Fibroblast of pulmonary artery (primary cell): ENCODE data around the gene TLE2.
"Not testable (repeated sequence)": the region's sequence is repeated elsewhere in the genome, so short reads cannot be mapped to it uniquely, and the experiment has no call there.

Experiments
- DNase-seq: peaks from one replicate; pipeline ENCODE4 v3.0.0-alpha.2; 2010; ENCODE audit warnings: low read depth
- H3K4me3 ChIP-seq: replicated peaks from 2 replicates; pipeline ENCODE4 v1.5.1; 2011; ENCODE audit warnings: low read depth, mild to moderate bottlenecking, control low read depth, low read length, moderate library complexity
- TF ChIP-seq, protein P1 (sequence below): IDR thresholded peaks from 2 replicates; pipeline ENCODE4 v1.5.1; 2011; ENCODE audit warnings: mild to moderate bottlenecking, control low read depth, low read length, inconsistent platforms; ENCODE audit errors: missing control alignments

TLE2 gene

DNA sequence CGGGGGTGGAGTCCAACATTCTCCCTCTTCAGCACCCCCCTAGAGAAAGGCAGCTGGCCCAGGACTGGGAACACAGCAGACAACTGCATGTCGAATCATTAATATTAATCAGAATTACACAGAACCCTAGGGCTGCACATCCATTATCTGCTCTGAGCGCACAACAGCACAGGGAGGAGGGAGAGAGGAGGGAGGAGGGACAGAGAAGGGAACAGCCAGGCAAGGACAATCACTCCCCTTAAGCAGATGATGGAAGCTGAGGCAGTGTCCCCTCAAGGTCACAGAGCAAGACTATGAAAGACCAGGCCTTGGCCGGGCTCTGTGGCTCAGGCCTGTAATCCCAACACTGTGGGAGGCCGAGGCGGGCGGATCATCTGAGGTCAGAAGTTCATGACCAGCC, 26.0 kb downstream of the TLE2 start:
- no peak overlapping the region for H3K4me3 ChIP-seq
- TF ChIP-seq, protein P1, sequence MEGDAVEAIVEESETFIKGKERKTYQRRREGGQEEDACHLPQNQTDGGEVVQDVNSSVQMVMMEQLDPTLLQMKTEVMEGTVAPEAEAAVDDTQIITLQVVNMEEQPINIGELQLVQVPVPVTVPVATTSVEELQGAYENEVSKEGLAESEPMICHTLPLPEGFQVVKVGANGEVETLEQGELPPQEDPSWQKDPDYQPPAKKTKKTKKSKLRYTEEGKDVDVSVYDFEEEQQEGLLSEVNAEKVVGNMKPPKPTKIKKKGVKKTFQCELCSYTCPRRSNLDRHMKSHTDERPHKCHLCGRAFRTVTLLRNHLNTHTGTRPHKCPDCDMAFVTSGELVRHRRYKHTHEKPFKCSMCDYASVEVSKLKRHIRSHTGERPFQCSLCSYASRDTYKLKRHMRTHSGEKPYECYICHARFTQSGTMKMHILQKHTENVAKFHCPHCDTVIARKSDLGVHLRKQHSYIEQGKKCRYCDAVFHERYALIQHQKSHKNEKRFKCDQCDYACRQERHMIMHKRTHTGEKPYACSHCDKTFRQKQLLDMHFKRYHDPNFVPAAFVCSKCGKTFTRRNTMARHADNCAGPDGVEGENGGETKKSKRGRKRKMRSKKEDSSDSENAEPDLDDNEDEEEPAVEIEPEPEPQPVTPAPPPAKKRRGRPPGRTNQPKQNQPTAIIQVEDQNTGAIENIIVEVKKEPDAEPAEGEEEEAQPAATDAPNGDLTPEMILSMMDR, result no peak
- DNase-seq, result no peak

DNA sequence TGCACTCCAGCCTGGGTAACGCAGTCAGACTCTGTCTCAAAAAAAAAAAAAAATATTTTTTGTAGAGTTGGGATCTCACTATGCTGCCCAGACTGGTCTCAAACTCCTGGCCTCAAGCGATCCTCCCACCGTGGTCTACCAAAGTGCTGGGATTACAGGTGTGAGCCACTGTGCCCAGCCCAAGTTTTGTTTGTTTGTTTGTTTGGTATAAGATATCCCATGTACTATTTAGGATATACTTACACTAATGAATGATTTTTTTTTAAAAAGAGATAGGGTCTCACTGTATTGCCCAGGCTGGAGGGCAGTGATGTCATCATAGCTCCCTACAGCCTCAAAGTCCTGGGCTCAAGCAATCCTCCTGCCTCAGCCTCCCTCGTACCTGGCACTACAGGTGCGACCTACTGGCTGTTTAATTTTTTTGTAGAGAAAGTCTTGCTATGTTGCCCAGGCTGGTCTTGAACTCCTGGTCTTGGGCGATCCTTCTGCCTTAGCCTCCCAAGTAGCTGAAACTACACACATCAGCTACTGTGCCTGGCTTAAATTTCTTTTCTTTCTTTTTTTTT, 27.8 kb downstream of the TLE2 start:
- H3K4me3 ChIP-seq, result no peak overlapping the region
- no peak for DNase-seq
- TF ChIP-seq, protein P1, result no peak

DNA sequence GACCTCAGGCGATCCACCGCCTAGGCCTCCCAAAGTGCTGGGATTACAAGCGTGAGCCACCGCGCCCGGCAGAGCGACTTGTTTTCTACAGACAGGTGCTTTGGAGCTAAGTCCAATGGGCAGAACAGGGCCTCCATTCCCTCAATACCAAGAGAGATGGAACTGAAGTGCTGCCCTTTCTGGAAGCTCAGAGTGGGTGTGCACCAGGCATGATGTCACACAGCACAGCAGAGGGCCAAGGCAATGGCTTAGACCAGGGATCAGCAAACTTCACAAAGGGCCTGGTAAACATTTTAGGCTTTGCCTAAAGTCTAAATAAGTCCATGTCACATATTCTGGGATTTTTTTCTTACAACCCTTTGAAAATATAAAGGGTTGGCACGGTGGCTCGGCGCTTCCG, 30.4 kb downstream of the TLE2 start:
- DNase-seq, result no peak
- no peak overlapping the region for H3K4me3 ChIP-seq
- TF ChIP-seq, protein P1, result no peak

DNA sequence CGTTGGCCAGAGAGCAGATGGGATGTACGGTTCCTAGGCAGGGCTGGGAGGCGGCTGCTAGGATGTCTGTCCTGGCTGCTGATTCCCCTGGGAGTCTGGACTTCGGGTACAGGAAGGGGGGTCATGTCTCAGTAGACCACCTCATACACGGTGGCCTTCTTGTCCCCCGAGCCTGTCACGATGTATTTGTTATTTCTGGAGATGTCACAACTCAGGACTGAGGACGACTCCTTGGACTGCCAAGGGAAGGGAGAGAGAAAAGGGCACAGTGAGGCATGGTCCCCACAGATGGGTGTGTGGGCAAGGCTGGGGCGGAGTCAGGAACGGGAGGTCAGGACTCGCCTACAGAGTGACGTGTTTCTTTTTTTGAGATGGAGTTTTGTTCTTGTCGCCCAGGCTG, 31.4 kb downstream of the TLE2 start:
- no peak for DNase-seq
- TF ChIP-seq, protein P1, result no peak
- no peak overlapping the region for H3K4me3 ChIP-seq

DNA sequence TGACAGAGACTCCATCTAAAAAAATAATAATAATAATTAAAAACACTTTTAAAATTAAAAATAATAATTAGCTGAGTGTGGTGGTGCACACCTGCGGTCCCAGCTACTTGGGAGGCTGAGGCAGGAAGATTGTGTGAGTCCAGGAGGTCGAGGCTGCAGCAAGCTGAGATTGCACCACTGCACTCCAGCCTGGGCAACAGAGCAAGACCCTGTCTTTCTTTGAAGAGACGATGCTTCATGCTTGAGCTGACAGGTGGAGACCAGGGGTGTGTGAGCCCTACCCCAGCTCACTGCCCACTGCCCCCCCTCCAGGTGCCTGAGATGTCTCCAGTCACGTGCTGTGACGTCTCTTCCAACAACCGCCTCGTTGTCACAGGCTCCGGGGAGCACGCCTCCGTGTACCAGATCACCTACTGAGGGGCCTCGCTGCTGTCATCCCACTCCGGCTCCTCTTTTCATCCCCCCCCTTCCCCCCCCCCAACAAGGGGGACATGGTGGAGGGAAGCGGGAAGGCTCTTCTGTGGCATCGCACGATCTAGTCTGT, 34.4 kb downstream of the TLE2 start:
- no peak for DNase-seq
- TF ChIP-seq, protein P1, result no peak
- H3K4me3 ChIP-seq, result no peak overlapping the region

DNA sequence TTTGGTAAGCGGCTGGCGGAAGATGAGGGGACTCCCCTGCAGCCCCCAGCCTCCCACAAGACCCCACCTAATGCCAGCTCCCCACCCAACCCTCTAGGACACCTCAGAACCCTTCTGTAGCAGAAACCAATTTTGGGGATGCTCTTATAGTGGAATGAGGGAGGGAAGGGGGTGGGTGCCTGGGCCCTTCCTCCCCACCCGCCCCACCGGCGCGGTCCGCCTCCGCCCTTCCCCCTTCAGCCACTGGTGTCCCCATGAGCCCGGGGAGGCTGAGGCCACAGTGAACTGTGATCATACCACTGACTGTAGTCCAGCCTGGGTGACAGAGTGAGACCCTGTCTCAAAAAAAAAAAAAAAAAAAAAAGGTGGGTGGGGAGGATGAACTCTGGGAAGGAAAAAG, 35.5 kb downstream of the TLE2 start:
- TF ChIP-seq, protein P1, result no peak
- DNase-seq, result no peak
- no peak overlapping the region for H3K4me3 ChIP-seq

DNA sequence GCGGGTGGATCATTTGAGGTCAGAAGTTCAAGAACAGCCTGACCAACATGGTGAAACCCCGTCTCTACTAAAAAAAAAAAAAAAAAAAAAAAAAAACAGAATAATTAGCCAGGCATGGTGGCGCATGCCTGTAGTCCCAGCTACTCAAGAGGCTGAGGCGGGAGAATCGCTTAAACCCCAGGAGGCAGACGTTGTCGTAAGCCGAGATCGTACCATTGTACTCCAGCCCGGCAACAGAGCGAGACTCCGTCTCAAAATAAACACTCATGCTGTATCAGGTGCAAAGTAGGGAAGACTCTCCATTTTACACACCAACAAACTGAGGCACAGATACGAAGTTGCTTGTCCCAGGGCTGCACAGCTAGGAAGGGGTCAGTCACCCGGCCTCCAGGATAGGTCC, 36.1 kb downstream of the TLE2 start:
- H3K4me3 ChIP-seq, result no peak overlapping the region
- DNase-seq, result no peak
- TF ChIP-seq, protein P1, result no peak

DNA sequence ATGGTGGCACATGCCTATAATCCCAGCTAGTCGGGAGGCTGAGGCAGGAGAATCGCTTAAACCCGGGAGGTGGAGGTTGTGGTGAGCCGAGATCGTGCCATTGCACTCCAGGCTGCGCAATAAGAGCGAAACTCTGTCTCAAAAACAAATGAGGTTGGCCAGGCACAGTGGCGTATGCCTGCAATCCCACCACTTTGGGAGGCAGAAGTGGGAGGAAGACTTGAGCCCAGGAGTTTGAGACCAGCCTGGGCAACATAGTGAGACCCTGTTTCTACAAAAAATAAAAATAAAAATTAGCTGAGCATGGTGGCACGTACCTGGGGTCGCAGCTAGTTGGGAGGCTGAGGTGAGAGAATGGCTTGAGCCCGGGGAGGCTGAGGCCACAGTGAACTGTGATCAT, 36.7 kb downstream of the TLE2 start:
- not testable (repeated sequence) for DNase-seq, H3K4me3 ChIP-seq
